NCI-H69 (cell line): Measurements from ENCODE around the gene LYPD6B.

Experiments
- DNase-seq: peaks from one replicate; lab custom pipeline; 2025; lab: John Stamatoyannopoulos, UW

The LYPD6B gene, protein sequence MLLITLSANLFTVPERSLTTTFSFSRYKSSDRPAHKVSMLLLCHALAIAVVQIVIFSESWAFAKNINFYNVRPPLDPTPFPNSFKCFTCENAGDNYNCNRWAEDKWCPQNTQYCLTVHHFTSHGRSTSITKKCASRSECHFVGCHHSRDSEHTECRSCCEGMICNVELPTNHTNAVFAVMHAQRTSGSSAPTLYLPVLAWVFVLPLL

GRCh38 chr2:149038442-149039212 is at the start of gene LYPD6B:
LYPD6B (plus strand) TSS chr2:149038699; CDS start chr2:149130949, 92,250 bp downstream.
- DNase-seq, result peak; percentile 81

- peak; percentile 83 for DNase-seq
Observed at GRCh38 chr2:148989882-148990493, 48.5 kb upstream of the LYPD6B start.

DNA sequence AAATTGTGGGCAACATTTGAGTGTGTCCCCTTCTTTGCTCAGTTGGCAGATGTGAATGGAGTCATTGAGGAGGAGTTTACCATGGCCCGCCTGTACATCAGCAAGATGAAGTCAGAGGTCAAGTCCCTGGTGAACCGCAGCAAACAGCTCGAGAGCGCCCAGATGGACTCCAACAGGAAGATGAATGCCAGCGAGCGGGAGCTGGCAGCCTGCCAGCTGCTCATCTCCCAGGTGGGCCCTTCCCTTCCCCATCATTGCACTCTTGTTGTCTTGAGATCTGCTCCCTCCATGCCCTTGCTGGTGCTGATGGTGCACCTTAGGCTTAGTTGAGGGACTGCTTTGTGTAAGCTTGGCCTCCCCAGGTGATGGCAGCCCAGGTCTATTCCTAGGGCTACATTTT is 47.5 kb upstream of the LYPD6B start:
- DNase-seq, result peak; percentile 82

- DNase-seq, result no peak
Observed at GRCh38 chr2:148992448-148992847, 46.1 kb upstream of the LYPD6B start.

- DNase-seq, result no peak
Observed at GRCh38 chr2:148993351-148993750, 45.1 kb upstream of the LYPD6B start.

- peak; percentile 40 for DNase-seq
Observed at GRCh38 chr2:148994341-148994740, 44.2 kb upstream of the LYPD6B start.

- DNase-seq, result no peak
Observed at GRCh38 chr2:148996805-148997204, 41.7 kb upstream of the LYPD6B start.

GRCh38 chr2:148998165-148998830 is 40.2 kb upstream of the LYPD6B start:
- DNase-seq, result no peak

DNA sequence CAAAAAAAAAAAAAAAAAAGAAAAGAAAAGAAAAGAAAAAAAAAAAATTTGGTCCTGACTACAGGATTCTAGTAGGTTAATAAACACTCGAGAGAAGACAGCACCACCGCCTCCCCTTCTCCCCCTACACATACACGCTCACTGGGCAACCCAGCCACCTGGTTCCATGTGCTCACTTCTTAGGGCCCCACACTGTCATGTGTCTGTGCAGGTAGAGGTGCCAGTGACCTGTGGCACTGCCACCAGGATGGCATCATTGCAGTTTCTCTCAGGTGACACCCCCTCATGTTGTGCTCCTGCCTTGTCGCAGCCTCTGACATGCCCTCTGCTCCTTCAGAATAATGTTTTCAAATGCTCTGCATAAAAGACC is 39.7 kb upstream of the LYPD6B start:
- no peak for DNase-seq

DNA sequence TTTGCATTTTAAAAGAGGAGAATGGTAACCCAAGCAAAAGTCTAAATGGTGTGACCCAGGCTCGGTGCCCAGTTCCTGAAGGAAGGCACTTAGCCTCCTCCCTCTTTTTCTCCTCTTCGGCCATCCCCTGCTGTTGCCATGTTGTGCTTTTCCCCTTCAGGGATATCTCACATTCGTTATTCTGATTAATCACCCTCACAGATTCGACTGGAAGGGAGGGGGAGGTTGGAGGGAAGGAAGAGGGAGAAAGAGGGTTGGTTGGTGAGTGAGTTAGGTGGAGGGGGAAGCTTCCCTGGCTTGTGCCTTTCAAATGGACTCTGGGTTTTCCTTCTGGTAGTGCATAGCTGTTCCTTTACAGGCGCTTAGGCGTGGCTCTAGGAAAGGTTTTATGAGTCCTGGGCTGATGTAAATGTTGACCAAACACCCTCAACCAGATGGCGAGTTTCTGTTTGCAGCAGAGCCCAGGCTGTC is 39.0 kb upstream of the LYPD6B start:
- peak; percentile 53 for DNase-seq

DNA sequence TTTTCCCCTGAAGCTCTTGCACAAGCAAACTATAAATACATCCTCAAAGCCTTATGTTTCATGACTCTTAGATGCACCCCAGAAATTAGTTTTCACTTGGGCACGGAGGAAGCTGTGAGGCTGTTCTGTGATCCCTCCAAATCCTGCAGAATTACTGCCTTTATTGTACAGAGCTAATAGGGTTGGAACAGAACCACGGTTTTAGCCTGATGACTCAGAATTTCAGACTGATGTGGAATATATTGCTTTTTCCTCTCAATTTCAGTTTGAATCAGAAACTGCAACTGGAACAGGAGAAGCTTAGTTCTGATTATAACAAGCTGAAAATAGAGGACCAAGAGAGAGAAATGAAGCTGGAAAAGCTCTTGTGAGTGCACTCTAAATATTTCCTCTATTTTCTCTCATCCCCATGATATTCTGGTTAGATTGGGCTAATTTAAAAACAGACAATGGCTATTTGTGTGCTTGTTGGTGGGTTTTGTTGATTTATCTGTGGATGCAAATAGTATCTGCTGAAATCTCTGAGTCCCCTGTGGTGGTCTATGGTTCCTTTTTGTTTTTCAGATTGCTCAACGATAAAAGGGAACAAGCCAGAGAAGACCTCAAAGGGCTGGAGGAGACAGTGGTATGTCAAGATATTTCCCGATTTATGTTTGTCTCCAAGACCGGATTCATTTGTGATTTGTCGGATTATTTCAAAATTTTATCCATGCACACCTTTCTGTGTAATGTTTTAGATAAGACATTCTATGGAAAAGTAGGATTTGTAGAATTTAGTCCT is 38.2 kb upstream of the LYPD6B start:
- DNase-seq, result no peak

- DNase-seq, result no peak
Observed at GRCh38 chr2:149001496-149001895, 37.0 kb upstream of the LYPD6B start.

GRCh38 chr2:149002378-149002890 is 36.1 kb upstream of the LYPD6B start:
- DNase-seq, result no peak

DNA sequence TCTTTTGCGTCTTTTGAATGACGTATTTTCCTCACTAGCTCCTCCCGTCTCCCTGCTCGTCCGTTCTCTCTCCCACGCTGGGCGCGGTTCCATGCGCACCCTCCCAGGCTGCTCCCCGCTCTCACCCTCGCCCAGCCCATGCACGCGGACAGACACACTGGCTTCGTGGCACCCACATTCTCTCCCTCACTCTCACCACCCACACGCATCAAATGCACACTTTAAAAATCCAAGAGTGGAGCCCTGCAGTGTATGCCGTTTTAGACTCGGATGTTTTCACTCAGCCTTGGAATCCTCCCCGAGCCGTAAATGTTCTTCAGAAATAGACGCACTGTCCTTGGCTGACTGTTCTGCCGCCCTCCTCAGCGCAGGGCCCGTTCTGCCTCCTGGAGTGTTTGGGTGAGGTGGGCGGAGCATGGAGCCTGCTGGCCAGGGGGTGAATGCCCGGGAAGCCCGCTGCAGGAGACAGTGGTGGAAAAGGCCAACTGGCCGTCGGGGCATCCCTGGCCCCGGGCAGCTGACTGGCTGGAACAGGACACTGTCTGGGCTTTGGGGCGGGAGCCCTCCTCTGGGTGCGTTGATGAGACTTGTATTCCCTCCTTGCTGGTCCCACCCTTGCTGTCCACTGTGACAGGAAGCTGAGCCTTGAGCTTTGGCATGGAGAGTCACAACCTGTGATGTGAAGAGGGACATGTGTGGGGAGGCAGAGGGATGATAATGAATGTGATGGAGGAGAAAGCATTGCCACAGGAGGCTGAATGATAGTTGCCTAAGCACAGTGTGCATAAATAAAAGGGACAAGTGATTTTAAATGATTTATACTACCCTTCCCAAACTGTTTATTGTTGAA is 35.4 kb upstream of the LYPD6B start:
- DNase-seq, result no peak

DNA sequence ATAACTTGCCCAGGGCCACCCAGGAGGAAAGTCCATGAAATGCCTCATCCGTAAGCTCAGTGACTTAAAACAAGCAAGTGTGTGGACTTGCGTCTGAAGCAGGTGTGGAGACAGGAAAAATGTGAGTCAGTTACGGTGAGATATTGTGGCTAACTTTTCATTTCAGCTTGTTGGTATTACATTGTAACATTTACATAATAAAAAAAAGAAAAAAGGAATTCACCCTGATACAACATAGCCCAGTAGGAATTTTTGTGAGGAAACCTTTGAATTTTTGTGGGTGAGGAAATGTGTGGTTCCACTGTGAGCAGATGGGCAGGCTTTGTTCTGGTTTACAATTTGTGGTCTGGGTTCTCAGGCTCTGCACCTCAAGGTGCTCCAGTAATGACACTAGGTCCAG is 33.7 kb upstream of the LYPD6B start:
- DNase-seq, result no peak

DNA sequence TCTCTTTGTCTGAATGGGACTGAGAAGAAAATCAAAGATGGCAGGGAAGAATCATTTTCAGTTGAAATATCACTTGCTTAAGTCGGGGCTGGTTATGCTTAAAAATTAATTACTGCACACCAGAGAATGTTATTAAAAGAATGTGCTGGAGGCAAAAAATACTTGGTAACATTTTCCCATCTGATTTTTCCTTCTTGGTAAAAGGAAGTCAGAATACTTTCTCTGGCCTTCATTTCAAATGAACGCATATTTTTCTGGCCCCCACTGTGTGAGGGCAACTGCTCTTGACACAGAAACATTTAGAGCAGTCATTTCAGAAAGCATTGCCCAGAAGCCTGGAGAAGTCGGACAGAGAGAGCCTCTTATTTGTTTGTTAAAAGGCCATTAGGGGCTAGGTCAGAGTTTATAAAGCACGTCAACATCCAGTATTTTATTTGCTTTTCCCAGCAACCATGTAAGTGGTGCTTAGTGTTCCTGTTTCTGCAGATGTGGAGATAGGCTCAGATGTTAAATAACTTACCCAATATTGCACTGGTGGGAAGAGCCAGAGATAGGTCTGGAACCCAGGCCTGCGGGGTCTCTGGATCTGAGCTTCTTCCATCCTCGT is 32.9 kb upstream of the LYPD6B start:
- no peak for DNase-seq

- DNase-seq, result no peak
Observed at GRCh38 chr2:149006883-149007543, 31.5 kb upstream of the LYPD6B start.

DNA sequence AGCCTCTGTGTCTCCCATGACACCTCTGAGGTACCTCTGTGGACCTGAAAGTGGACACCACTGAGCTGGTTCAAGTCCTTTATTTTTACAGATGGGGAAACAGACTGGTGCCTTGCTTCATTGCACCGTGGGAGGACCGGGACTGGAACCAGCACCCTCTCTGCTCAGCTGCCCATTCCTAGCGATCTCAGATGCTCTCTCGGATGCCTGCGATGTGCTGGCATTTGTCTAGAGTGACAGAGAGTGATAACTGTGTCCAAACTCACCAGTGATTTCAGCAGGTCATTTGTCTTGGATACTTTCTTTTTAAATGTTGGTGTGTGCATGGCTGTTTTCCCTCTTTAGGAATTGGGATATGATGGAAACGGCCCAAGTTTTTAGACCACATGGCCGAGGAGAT is 30.1 kb upstream of the LYPD6B start:
- DNase-seq, result no peak

- DNase-seq, result no peak
Observed at GRCh38 chr2:149009576-149010461, 28.7 kb upstream of the LYPD6B start.
